KMS-11 (cell line): Measurements from ENCODE around the gene GAN.

Experiments used
- H2AFZ ChIP-seq: fragments of 200-600 bp; sonication (generic); 2 replicates; pipeline ENCODE4 v1.6.1; 2016; ENCODE audit warnings: antibody characterized with exemption, mixed run types, low read depth
- H3K27ac ChIP-seq: fragments of 200-600 bp; sonication (generic); 2 replicates; pipeline ENCODE4 v1.6.1; 2016; ENCODE audit warnings: mild to moderate bottlenecking, mixed run types
- H3K27me3 ChIP-seq: fragments of 200-600 bp; sonication (generic); 2 replicates; pipeline ENCODE4 v1.6.1; 2017; ENCODE audit warnings: mild to moderate bottlenecking, low read depth, mixed run types, moderate library complexity; ENCODE audit not compliant: insufficient read depth
- H3K36me3 ChIP-seq: fragments of 200-600 bp; sonication (generic); 2 replicates; pipeline ENCODE4 v1.6.1; 2017; ENCODE audit warnings: mild to moderate bottlenecking, mixed run types; ENCODE audit not compliant: insufficient read depth
- H3K4me1 ChIP-seq: fragments of 200-600 bp; sonication (generic); 2 replicates; pipeline ENCODE4 v1.6.1; 2016; ENCODE audit warnings: mild to moderate bottlenecking, low read depth, mixed run types; ENCODE audit not compliant: poor library complexity, severe bottlenecking
- H3K4me2 ChIP-seq: fragments of 200-600 bp; sonication (generic); 2 replicates; pipeline ENCODE4 v1.7.0; 2016; ENCODE audit warnings: mild to moderate bottlenecking, mixed run types
- H3K4me3 ChIP-seq: fragments of 200-600 bp; sonication (generic); IDR thresholded peaks from 2 replicates; pipeline ENCODE4 v1.6.1; 2017; ENCODE audit warnings: low read depth, low read length, mixed read lengths; ENCODE audit not compliant: insufficient read depth
- H3K79me2 ChIP-seq: fragments of 200-600 bp; sonication (generic); 2 replicates; pipeline ENCODE4 v1.6.1; 2016; ENCODE audit warnings: low read depth, mixed run types; ENCODE audit not compliant: insufficient read depth
- H3K9ac ChIP-seq: fragments of 200-600 bp; sonication (generic); 2 replicates; pipeline ENCODE4 v1.6.1; 2016; ENCODE audit warnings: mild to moderate bottlenecking, mixed run types
- H4K20me1 ChIP-seq: fragments of 200-600 bp; sonication (generic); 2 replicates; pipeline ENCODE4 v1.6.1; 2016; ENCODE audit warnings: mild to moderate bottlenecking, mixed run types; ENCODE audit not compliant: insufficient read depth
- TF ChIP-seq, protein P1 (sequence below): fragments of 200-600 bp; sonication (generic); conservative IDR thresholded peaks from 2 replicates; pipeline ENCODE4 v1.6.1; 2017; ENCODE audit warnings: low read depth, mild to moderate bottlenecking, antibody characterized with exemption, low read length, moderate library complexity, mixed read lengths

The GAN gene

DNA sequence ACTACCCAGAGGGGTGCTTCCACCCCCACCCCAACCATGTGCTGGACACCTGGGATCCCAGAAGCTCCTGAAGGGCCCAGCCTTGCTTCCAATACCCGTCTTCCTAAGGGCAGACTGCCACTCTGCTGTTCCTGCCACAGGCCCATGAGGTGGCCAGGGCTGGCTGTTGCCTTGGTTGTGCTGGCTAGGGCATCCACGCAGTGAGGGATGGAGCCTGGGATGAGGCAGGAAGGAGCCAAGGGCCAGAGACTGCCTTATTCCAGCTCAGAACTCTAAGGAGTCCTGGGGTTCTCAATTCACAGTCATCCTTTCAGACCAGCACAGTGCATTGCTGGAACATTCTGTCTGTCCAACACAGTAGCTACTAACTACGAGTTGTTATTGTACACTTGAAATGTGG lies 38.4 kb upstream of the GAN start:
- no peak overlapping the region for H3K4me3 ChIP-seq
- no peak overlapping the region for H3K27ac ChIP-seq
- no peak overlapping the region for H3K4me2 ChIP-seq
- H3K9ac ChIP-seq: no peak overlapping the region
- H3K27me3 ChIP-seq: no peaks in the 10 kb centered on the region
- TF ChIP-seq, protein P1, sequence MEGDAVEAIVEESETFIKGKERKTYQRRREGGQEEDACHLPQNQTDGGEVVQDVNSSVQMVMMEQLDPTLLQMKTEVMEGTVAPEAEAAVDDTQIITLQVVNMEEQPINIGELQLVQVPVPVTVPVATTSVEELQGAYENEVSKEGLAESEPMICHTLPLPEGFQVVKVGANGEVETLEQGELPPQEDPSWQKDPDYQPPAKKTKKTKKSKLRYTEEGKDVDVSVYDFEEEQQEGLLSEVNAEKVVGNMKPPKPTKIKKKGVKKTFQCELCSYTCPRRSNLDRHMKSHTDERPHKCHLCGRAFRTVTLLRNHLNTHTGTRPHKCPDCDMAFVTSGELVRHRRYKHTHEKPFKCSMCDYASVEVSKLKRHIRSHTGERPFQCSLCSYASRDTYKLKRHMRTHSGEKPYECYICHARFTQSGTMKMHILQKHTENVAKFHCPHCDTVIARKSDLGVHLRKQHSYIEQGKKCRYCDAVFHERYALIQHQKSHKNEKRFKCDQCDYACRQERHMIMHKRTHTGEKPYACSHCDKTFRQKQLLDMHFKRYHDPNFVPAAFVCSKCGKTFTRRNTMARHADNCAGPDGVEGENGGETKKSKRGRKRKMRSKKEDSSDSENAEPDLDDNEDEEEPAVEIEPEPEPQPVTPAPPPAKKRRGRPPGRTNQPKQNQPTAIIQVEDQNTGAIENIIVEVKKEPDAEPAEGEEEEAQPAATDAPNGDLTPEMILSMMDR: no peak
- H3K4me1 ChIP-seq: no peaks in the 10 kb centered on the region
- no peaks in the 10 kb centered on the region for H3K36me3 ChIP-seq
- H2AFZ ChIP-seq: no peak overlapping the region
- no peaks in the 10 kb centered on the region for H4K20me1 ChIP-seq
- no peaks in the 10 kb centered on the region for H3K79me2 ChIP-seq

DNA sequence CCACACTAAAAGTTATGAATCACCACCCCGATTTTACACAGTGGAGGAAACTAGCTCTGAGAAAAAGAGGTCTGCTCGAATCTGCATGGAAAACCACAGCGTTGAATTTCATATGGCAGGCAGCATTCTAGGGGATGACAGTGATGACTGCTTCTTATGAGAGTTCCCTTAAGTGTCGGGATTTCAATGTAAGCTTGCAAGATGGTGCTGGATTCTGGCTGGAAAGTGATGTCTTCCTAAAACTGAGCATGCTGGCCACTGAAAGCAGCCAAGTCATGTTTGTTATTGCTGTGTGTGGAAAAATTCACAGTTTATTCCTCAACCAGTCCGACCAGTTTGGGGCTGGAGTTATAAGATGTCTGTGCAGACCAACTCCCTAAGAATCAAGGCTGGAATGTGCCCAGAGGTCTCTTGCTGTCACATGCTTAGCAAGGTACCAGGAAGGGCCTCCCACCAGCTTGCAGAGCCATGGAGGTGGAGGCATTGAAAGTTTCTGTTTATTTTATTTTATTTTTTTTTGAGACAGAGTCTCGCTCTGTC lies 37.2 kb upstream of the GAN start:
- Histone ChIP-seq H3K79me2 (no peaks in the 10 kb centered on the region), H2AFZ (no peak overlapping the region), H3K27ac (no peak overlapping the region), H3K4me1 (no peaks in the 10 kb centered on the region), H3K9ac (no peak overlapping the region), H3K4me3 (no peak overlapping the region), H4K20me1 (no peaks in the 10 kb centered on the region), H3K4me2 (no peak overlapping the region), H3K27me3 (no peaks in the 10 kb centered on the region), H3K36me3 (no peaks in the 10 kb centered on the region)
- TF ChIP-seq, protein P1: no peak

DNA sequence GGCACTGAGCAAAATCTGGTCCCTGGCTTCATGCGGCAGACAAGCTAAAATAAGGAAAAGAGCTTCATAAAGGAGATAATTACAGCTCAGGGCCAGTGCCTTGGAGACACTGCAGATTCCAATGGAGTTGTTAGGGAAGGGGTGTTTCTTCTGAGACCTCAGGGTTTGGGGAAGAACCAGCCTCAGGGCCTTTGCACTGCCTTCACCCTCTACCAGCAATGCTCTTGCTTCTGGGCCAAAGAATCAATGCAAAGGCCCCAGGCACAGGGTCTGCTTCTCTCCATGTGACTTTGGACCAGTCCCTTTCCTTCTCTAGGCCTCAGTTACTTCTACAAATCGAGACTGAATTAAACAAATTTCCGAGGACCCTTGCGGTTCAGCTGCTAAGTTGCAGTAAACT lies 36.2 kb upstream of the GAN start:
- no peaks in the 10 kb centered on the region for H3K4me1 ChIP-seq
- no peak overlapping the region for H3K4me2 ChIP-seq
- H3K36me3 ChIP-seq: no peaks in the 10 kb centered on the region
- TF ChIP-seq, protein P1: no peak
- H4K20me1 ChIP-seq: no peaks in the 10 kb centered on the region
- H3K9ac ChIP-seq: no peak overlapping the region
- H3K27me3 ChIP-seq: no peaks in the 10 kb centered on the region
- no peak overlapping the region for H3K27ac ChIP-seq
- no peaks in the 10 kb centered on the region for H3K79me2 ChIP-seq
- no peak overlapping the region for H2AFZ ChIP-seq
- H3K4me3 ChIP-seq: no peak overlapping the region

DNA sequence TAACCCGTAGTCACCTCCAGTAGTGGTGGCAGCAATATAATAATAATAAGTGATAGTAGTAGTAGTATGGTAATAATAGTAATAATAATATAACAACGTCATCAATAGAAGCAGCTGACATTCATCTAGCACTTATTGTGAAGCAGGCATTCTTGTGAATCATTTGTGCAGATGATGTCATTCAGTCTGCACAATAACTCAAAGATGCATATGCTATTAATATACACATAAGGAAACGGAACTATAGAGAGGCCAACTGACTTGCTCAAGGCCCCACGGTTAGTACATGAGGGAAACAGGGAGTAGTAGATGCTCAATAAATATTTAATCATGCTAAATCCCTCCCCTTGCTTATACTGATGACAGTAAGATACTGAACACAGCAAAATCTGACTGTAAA lies 35.4 kb upstream of the GAN start:
- TF ChIP-seq, protein P1: no peak
- no peak overlapping the region for H3K9ac ChIP-seq
- no peaks in the 10 kb centered on the region for H3K4me1 ChIP-seq
- H2AFZ ChIP-seq: no peak overlapping the region
- H3K27me3 ChIP-seq: no peaks in the 10 kb centered on the region
- H3K36me3 ChIP-seq: no peaks in the 10 kb centered on the region
- H4K20me1 ChIP-seq: no peaks in the 10 kb centered on the region
- H3K27ac ChIP-seq: no peak overlapping the region
- no peak overlapping the region for H3K4me3 ChIP-seq
- H3K4me2 ChIP-seq: no peak overlapping the region
- no peaks in the 10 kb centered on the region for H3K79me2 ChIP-seq

DNA sequence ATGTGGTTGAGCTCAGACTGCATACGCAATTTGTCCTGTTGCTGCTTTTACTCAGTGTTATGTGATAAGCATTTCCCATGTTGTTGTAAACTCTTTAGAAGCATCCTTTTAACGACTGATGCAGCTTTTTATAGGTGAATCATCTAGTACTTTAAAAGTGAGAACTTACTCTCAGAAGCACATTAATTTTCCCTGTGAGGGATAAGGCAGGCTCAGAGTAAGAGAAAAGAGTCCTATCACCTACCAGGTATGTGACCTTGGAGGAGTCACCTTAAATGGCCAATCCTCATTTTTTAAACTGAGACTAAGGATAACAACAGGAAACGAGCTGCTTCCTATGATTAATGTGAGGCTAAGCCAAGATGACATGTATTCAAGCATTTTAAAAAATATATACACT lies 34.4 kb upstream of the GAN start:
- H3K4me3 ChIP-seq: no peak overlapping the region
- TF ChIP-seq, protein P1: no peak
- H3K79me2 ChIP-seq: no peaks in the 10 kb centered on the region
- H3K36me3 ChIP-seq: no peaks in the 10 kb centered on the region
- no peak overlapping the region for H3K4me2 ChIP-seq
- H3K27ac ChIP-seq: no peak overlapping the region
- no peak overlapping the region for H3K9ac ChIP-seq
- H3K27me3 ChIP-seq: no peaks in the 10 kb centered on the region
- H2AFZ ChIP-seq: no peak overlapping the region
- H4K20me1 ChIP-seq: no peaks in the 10 kb centered on the region
- no peaks in the 10 kb centered on the region for H3K4me1 ChIP-seq
